B cell (primary cell): ENCODE data around the gene TFPI2. TPM values are rescaled to one million over a fixed set of nuclear protein-coding genes. Genes with fewer than 3 reads are reported as not detected.

ENCODE experiments used
- ATAC-seq: fragments of 200-7000 bp; cut with Tn5 transposase; one replicate; pipeline ENCODE4 v1.10.0; 2021; ENCODE audit warnings: low read depth, mild to moderate bottlenecking, moderate number of reproducible peaks, moderate library complexity
- CTCF ChIA-PET: fragments of 350-600 bp; sonication (Branson Sonifier 250); formaldehyde crosslinking; loops from one replicate; lab custom pipeline; 2021; ENCODE audit warnings: antibody characterized with exemption, inconsistent platforms; lab: Charles Lee
- POLR2A ChIA-PET: fragments of 350-600 bp; sonication (Branson Sonifier 250); formaldehyde crosslinking; loops from one replicate; lab custom pipeline; 2021; ENCODE audit warnings: antibody characterized with exemption; lab: Charles Lee
- DNase-seq: peaks from one replicate; pipeline ENCODE4 v3.0.0; 2013
- H2AFZ ChIP-seq: 2 replicates; pipeline ENCODE4 v1.6.1; 2012; ENCODE audit warnings: mild to moderate bottlenecking, low read depth, low read length; ENCODE audit not compliant: insufficient read depth, poor library complexity, severe bottlenecking
- H3K27ac ChIP-seq, 2 donors: 1 replicate in 1 of 2; 2 replicates in 1 of 2; pipeline ENCODE4 v1.5.1; 2012 to 2013; ENCODE audit warnings: low read length in 2 of 2, mild to moderate bottlenecking in 2 of 2, moderate library complexity in 1 of 2
- H3K27me3 ChIP-seq, 4 experiments: fragments of 200-600 bp in 1 of 4; sonication (generic) in 1 of 4; replicated peaks in 1 of 4; 1 replicate in 2 of 4; 2 replicates in 2 of 4; pipeline versions ENCODE4 v1.6.1 to v1.7.0; 2013 to 2016; ENCODE audit warnings: low read length in 3 of 4, mild to moderate bottlenecking in 2 of 4, mixed read lengths in 1 of 4, moderate library complexity in 1 of 4; ENCODE audit not compliant: insufficient read depth in 4 of 4, control insufficient read depth in 3 of 4; ENCODE audit errors: control extremely low read depth in 1 of 4
- H3K36me3 ChIP-seq, 2 experiments: replicated peaks in 1 of 2; 1 replicate in 1 of 2; 2 replicates in 1 of 2; pipeline versions ENCODE4 v1.6.1 to v1.7.1; 2013; ENCODE audit warnings: low read length in 1 of 2; ENCODE audit not compliant: insufficient read depth in 2 of 2, control insufficient read depth in 1 of 2; ENCODE audit errors: control extremely low read depth in 1 of 2, extremely low read depth in 1 of 2
- H3K4me1 ChIP-seq, 2 donors: fragments of 200-600 bp in 1 of 2; sonication (generic) in 1 of 2; 1 replicate in 1 of 2; 2 replicates in 1 of 2; pipeline versions ENCODE4 v1.5.1 to v1.6.1; 2013 to 2017; ENCODE audit warnings: low read length in 2 of 2; ENCODE audit not compliant: control insufficient read depth in 2 of 2, insufficient read depth in 2 of 2
- H3K4me2 ChIP-seq: replicated peaks from 2 replicates; pipeline ENCODE3; 2012; ENCODE audit warnings: mild to moderate bottlenecking, low read depth, low read length; ENCODE audit not compliant: poor library complexity, severe bottlenecking
- H3K4me3 ChIP-seq, 5 experiments: fragments of 200-600 bp in 1 of 5; sonication (generic) in 1 of 5; 1 replicate in 3 of 5; 2 replicates in 2 of 5; pipeline versions ENCODE4 v1.5.1 to v1.7.0; 2011 to 2016; ENCODE audit warnings: low read length in 4 of 5, mild to moderate bottlenecking in 4 of 5, low read depth in 2 of 5, control low read depth in 1 of 5, moderate library complexity in 1 of 5; ENCODE audit not compliant: insufficient read depth in 1 of 5; ENCODE audit errors: control extremely low read depth in 1 of 5, extremely low read depth in 1 of 5
- H3K79me2 ChIP-seq: fragments of 200-600 bp; sonication (generic); one replicate; pipeline ENCODE4 v1.6.0; 2016; ENCODE audit warnings: low read length; ENCODE audit not compliant: control insufficient read depth, insufficient read depth
- H3K9ac ChIP-seq: fragments of 200-600 bp; sonication (generic); 2 replicates; pipeline ENCODE4 v1.6.1; 2017; ENCODE audit warnings: mild to moderate bottlenecking, low read length, moderate library complexity
- H3K9me3 ChIP-seq, 3 donors: one replicate each; pipeline versions ENCODE4 v1.6.1 to v1.7.1; 2013; ENCODE audit warnings: low read length in 2 of 3; ENCODE audit not compliant: control insufficient read depth in 2 of 3, insufficient read depth in 1 of 3; ENCODE audit errors: control extremely low read depth in 1 of 3
- H4K20me1 ChIP-seq: 2 replicates; pipeline ENCODE4 v1.6.0; 2012; ENCODE audit warnings: mild to moderate bottlenecking, low read length; ENCODE audit not compliant: insufficient read depth, control insufficient read depth, poor library complexity, severe bottlenecking
- H3K27ac Mint-ChIP-seq: one replicate; pipeline ENCODE4 v1.8.0; 2021; ENCODE audit warnings: mixed read lengths
- H3K27me3 Mint-ChIP-seq: one replicate; pipeline ENCODE4 v1.8.0; 2021; ENCODE audit warnings: mixed read lengths
- H3K4me1 Mint-ChIP-seq: one replicate; pipeline ENCODE4 v1.8.0; 2021; ENCODE audit warnings: mixed read lengths
- H3K4me3 Mint-ChIP-seq: one replicate; pipeline ENCODE4 v1.8.0; 2021; ENCODE audit warnings: mixed read lengths
- H3K9me3 Mint-ChIP-seq: one replicate; pipeline ENCODE4 v1.8.0; 2022; ENCODE audit warnings: mixed read lengths; ENCODE audit not compliant: insufficient read depth
- EZH2 ChIP-seq: IDR thresholded peaks from 2 replicates; pipeline ENCODE4 v1.6.1; 2012; ENCODE audit warnings: borderline replicate concordance, low read depth, mild to moderate bottlenecking, moderate library complexity, low read length; ENCODE audit not compliant: insufficient read depth, poor library complexity, severe bottlenecking
- WGBS: methylation state at CpG from one replicate; pipeline ENCODE4 v1.1.5; 2013; ENCODE audit warnings: missing lambda C conversion rate; ENCODE audit not compliant: insufficient coverage; 5-methylcytosine and 5-hydroxymethylcytosine counted together
- intact Hi-C: fragments of 100-400 bp; cut with micrococcal nuclease; formaldehyde crosslinking; loops from one replicate; pipeline ENCODE4 v1.10.0; 2022
- polyA plus RNA-seq: library from polyadenylated mRNA; depleted of rRNA; stranded (reverse); fragments of >200 nt; gene quantifications from 2 replicates; pipeline ENCODE4 v1.2.3, GENCODE V29; 2012
- small RNA-seq: library from RNA; depleted of rRNA; stranded (forward); fragments of <200 nt; gene quantifications from one replicate; pipeline ENCODE3, GENCODE V24; 2012; ENCODE audit warnings: low replicate concordance, low read depth; ENCODE audit not compliant: insufficient read length
- total RNA-seq, 2 donors: library from RNA; stranded (reverse); fragments of 120-200 nt in 1 of 2; gene quantifications; 1 replicate in 1 of 2; 2 replicates in 1 of 2; pipeline versions ENCODE4 v1.2.3 to v1.2.4, GENCODE V29; 2013 to 2022
- TF ChIP-seq, protein P1 (sequence below): fragments of 200-600 bp; IDR thresholded peaks from one replicate; pipeline ENCODE4 v1.8.0; 2022; ENCODE audit warnings: antibody characterized with exemption, mild to moderate bottlenecking

TFPI2 gene
- total and polyA plus RNA-seq, 2 donors (not counting 1 experiment from before 2014, with no cell fraction given), result 0.21 to 0.96 TPM

DNA sequence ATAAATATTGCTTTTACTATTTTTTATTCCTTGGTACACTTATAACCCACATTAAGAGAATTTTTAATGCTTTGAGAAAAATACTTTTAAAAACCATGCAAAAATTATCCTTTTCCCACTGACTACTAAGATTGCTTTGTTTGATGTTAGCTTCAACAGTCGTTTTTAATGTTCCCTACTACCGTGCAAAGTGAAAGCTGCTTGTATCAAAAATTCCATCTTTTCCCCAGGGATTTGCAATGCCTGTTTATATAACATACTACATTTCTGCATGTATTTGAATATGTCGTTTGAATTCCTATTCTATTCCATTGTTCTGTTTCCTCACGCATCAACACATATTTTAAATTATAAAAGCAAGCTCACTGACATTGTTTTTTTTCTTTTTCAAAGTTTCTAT, 54.4 kb downstream of the TFPI2 start:
- POLR2A ChIA-PET, result no interaction called here
- intact Hi-C loops, result no loop called here
- no peaks in the 10 kb centered on the region for H3K79me2 ChIP-seq
- no peaks in the 10 kb centered on the region for H3K4me1 ChIP-seq
- H3K4me2 ChIP-seq, result no peak overlapping the region
- CTCF ChIA-PET, result no interaction called here
- DNase-seq, result no peak
- no peak for ATAC-seq
- no peak overlapping the region for H3K9ac ChIP-seq
- peaks cover 0 to 7% (median 0%) of the 10 kb centered on the region in 4 experiments for H3K27me3 ChIP-seq
- no peaks in the 10 kb centered on the region for H3K9me3 ChIP-seq
- H3K9me3 Mint-ChIP-seq, result no peaks in the 10 kb centered on the region
- no peaks in the 10 kb centered on the region for H3K36me3 ChIP-seq
- H3K4me3 ChIP-seq, result no peak overlapping the region
- no CpG with 5 or more reads among the region's 4 CpGs for WGBS
- H3K27me3 Mint-ChIP-seq, result peaks cover 19% of the 10 kb centered on the region
- no peak overlapping the region for H3K27ac Mint-ChIP-seq
- no peak overlapping the region for H3K4me3 Mint-ChIP-seq
- H3K27ac ChIP-seq, result no peak overlapping the region
- no peaks in the 10 kb centered on the region for H4K20me1 ChIP-seq
- H3K4me1 Mint-ChIP-seq, result peaks cover 5% of the 10 kb centered on the region
- no peak for TF ChIP-seq EZH2
- TF ChIP-seq, protein P1, sequence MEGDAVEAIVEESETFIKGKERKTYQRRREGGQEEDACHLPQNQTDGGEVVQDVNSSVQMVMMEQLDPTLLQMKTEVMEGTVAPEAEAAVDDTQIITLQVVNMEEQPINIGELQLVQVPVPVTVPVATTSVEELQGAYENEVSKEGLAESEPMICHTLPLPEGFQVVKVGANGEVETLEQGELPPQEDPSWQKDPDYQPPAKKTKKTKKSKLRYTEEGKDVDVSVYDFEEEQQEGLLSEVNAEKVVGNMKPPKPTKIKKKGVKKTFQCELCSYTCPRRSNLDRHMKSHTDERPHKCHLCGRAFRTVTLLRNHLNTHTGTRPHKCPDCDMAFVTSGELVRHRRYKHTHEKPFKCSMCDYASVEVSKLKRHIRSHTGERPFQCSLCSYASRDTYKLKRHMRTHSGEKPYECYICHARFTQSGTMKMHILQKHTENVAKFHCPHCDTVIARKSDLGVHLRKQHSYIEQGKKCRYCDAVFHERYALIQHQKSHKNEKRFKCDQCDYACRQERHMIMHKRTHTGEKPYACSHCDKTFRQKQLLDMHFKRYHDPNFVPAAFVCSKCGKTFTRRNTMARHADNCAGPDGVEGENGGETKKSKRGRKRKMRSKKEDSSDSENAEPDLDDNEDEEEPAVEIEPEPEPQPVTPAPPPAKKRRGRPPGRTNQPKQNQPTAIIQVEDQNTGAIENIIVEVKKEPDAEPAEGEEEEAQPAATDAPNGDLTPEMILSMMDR, result no peak
- no peak overlapping the region for H2AFZ ChIP-seq

DNA sequence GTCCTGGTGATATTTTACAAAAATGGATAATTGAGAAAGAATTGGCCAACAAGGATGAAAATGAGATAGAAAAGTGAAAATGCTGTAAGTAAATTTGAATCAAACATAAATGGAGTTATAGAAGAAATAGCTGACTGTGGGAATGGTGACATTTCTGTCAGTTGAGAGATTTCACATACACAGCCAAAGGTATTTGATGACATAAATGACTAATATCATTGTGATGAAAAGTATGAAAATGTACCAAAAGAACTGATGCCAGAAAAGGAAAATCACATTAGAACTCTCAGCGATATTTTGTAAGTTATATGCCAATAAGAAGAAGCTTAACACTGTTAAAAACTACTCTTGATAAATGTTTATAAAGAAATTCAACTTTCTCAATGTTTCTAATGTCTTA, 54.9 kb downstream of the TFPI2 start:
- no peaks in the 10 kb centered on the region for H4K20me1 ChIP-seq
- no peak for TF ChIP-seq EZH2
- TF ChIP-seq, protein P1, result no peak
- H3K36me3 ChIP-seq, result no peaks in the 10 kb centered on the region
- Mint-ChIP-seq H3K27me3 (peaks cover 16% of the 10 kb centered on the region), H3K27ac (no peak overlapping the region), H3K4me1 (peaks cover 2% of the 10 kb centered on the region), H3K4me3 (no peak overlapping the region), H3K9me3 (no peaks in the 10 kb centered on the region)
- no peak overlapping the region for H3K27ac ChIP-seq
- ChIA-PET CTCF (no interaction called here), POLR2A (no interaction called here)
- H2AFZ ChIP-seq, result no peak overlapping the region
- H3K4me1 ChIP-seq, result no peaks in the 10 kb centered on the region
- no peaks in the 10 kb centered on the region for H3K79me2 ChIP-seq
- no peak overlapping the region for H3K4me3 ChIP-seq
- no peak overlapping the region for H3K4me2 ChIP-seq
- H3K9me3 ChIP-seq, result no peaks in the 10 kb centered on the region
- no CpG with 5 or more reads among the region's 1 CpG for WGBS
- peaks cover 0 to 7% (median 0%) of the 10 kb centered on the region in 4 experiments for H3K27me3 ChIP-seq
- intact Hi-C loops, result no loop called here
- H3K9ac ChIP-seq, result no peak overlapping the region
- DNase-seq (no peak), ATAC-seq (no peak)

Small RNAs within 50 kb of the gene (small RNA-seq; reads per million reads assigned to genes)
- not detected for gene AC002076.2

Other genes starting within 250 kb of the TFPI2 start
- not detected in 2 replicates for gene GNGT1, start 15.8 kb upstream of the TFPI2 start, total RNA-seq
- not detected in 2 replicates for gene GNGT1, start 15.8 kb upstream of the TFPI2 start, polyA plus RNA-seq
- 1.6 and 1.7 TPM in 2 replicates for gene GNG11, start 31.0 kb upstream of the TFPI2 start, total RNA-seq
- 0.37 and 1.3 TPM in 2 replicates for gene GNG11, start 31.0 kb upstream of the TFPI2 start, polyA plus RNA-seq
- gene BET1, start 113.6 kb upstream of the TFPI2 start, total RNA-seq, result 36.1 and 40.7 TPM in 2 replicates
- gene BET1, start 113.6 kb upstream of the TFPI2 start, polyA plus RNA-seq, result 16.0 TPM in 2 replicates